ENCODE data around the gene MUC12. TPM values are rescaled to one million over a fixed set of nuclear protein-coding genes. Genes with fewer than 3 reads are reported as not detected.

MUC12 gene
- total RNA-seq, 1 experiment from 2014 or later = 11.5 TPM

GRCh38 chr7:100946766-100947365 lies 22.5 kb upstream of the MUC12 start:
- H3K9ac ChIP-seq (ENCODE audit: extremely low read depth, insufficient read length, low read length) = no peak overlapping the region
- H3K36me3 Mint-ChIP-seq (ENCODE audit: insufficient read depth in 1 of 3, low read depth in 3 of 3) = peaks cover 5 to 12% (median 9%) of the 10 kb centered on the region in 3 experiments
- no peak overlapping the region for H2BK20ac ChIP-seq (ENCODE audit: low read depth, low read length, poor library complexity, severe bottlenecking)
- H3K4me2 ChIP-seq (ENCODE audit: insufficient read depth, insufficient read length, low read length) = no peak overlapping the region
- H4K91ac ChIP-seq (ENCODE audit: insufficient read length, low read depth, low read length) = no peak overlapping the region
- no peak overlapping the region for H4K5ac ChIP-seq (ENCODE audit: insufficient read length, low read depth, low read length)
- no peak for TF ChIP-seq CTCF (conservative IDR thresholded peaks at IDR 0.05)
- H3K18ac ChIP-seq (ENCODE audit: insufficient read length, low read depth, low read length) = no peak overlapping the region
- peak overlapping the region in 2 of 3 experiments; percentile 53 to 56; a peak in 4 of 7 replicates for H3K27ac Mint-ChIP-seq
- H3K4me1 Mint-ChIP-seq = peaks cover 45 to 55% of the 10 kb centered on the region in 2 experiments
- H2AK5ac ChIP-seq (ENCODE audit: insufficient read length, low read length) = no peak overlapping the region
- H3K27ac ChIP-seq (ENCODE audit: insufficient read length, low read depth, low read length) = no peak overlapping the region
- no peak overlapping the region for H2BK120ac ChIP-seq (ENCODE audit: low read depth, low read length, poor library complexity, severe bottlenecking)
- no peak overlapping the region for H3K4ac ChIP-seq (ENCODE audit: low read depth, low read length)
- H2AFZ ChIP-seq (ENCODE audit: low read length) = no peak overlapping the region
- no peak overlapping the region for H3K56ac ChIP-seq (ENCODE audit: insufficient read length, low read depth, low read length)
- no peak overlapping the region for H4K8ac ChIP-seq (replicated peaks; ENCODE audit: insufficient read length, low read depth, low read length)
- no peaks in the 10 kb centered on the region for H3K79me1 ChIP-seq (ENCODE audit: insufficient read depth, low read depth, low read length, poor library complexity, severe bottlenecking)
- no peak for DNase-seq
- no peak overlapping the region for H3T11ph ChIP-seq (ENCODE audit: low read length)
- H3K4me3 Mint-ChIP-seq = peak overlapping the region in 1 of 2 experiments; percentile 11; a peak in 1 of 5 replicates
- no peak overlapping the region for H2BK15ac ChIP-seq (ENCODE audit: low read depth, low read length)
- H3K9me3 ChIP-seq (ENCODE audit: control insufficient read depth, low read depth, low read length) = no peaks in the 10 kb centered on the region
- H3K79me2 ChIP-seq (ENCODE audit: insufficient read depth, low read length) = no peaks in the 10 kb centered on the region
- H3K9me3 Mint-ChIP-seq = peaks cover 12 to 13% of the 10 kb centered on the region in 2 experiments
- no peaks in the 10 kb centered on the region for H3K23me2 ChIP-seq (ENCODE audit: insufficient read length, low read depth, low read length, poor library complexity, severe bottlenecking)
- no peak overlapping the region for H2BK5ac ChIP-seq (ENCODE audit: insufficient read length, low read length)
- peaks cover 8% of the 10 kb centered on the region; the same call in 1 of the 2 replicates for H3K4me1 ChIP-seq (ENCODE audit: insufficient read depth, low read length)
- WGBS (ENCODE audit: extremely low coverage, insufficient read length, low lambda C conversion rate) = no CpG with 5 or more reads among the region's 11 CpGs
- H3K27me3 Mint-ChIP-seq (ENCODE audit: low read depth) = peaks cover 4% of the 10 kb centered on the region; the same call in 1 of the 2 replicates
- H2BK12ac ChIP-seq (ENCODE audit: insufficient read length, low read depth, low read length) = no peak overlapping the region
- no peak overlapping the region for H3K14ac ChIP-seq (ENCODE audit: insufficient read depth, low read length)
- H3K27me3 ChIP-seq (ENCODE audit: insufficient read depth, low read length) = no peaks in the 10 kb centered on the region
- H4K20me1 ChIP-seq (ENCODE audit: control insufficient read depth, insufficient read depth, insufficient read length) = no peaks in the 10 kb centered on the region
- H3K23ac ChIP-seq (ENCODE audit: insufficient read length, low read depth, low read length) = no peak overlapping the region

All from H9 (cell line).